ENCODE data around the gene WDR48. TPM values are rescaled to one million over a fixed set of nuclear protein-coding genes. Genes with fewer than 3 reads are reported as not detected.
A peak's percentile ranks its signal among the peaks of the same experiment; 100 is the strongest.
"Not testable (repeated sequence)": the region's sequence is repeated elsewhere in the genome, so short reads cannot be mapped to it uniquely, and the experiment has no call there.

Gene WDR48
- total and polyA plus RNA-seq, 5 donors from 2014 or later: 46.7 to 104 (median 50.2) TPM

- H3K4me3 Mint-ChIP-seq: no peak overlapping the region
- H3K27ac Mint-ChIP-seq: no peak overlapping the region
- Histone ChIP-seq H3K9me3 (ENCODE audit: control insufficient read depth in 2 of 2, low read length in 2 of 2) (peaks cover 7% of the 10 kb centered on the region in 2 experiments), H3K4me1 (ENCODE audit: control insufficient read depth, insufficient read depth, low read length, poor library complexity, severe bottlenecking) (no peaks in the 10 kb centered on the region), H3K27ac (ENCODE audit: insufficient read depth, low read length, poor library complexity, severe bottlenecking) (no peak overlapping the region), H3K36me3 (ENCODE audit: control insufficient read depth, insufficient read depth, low read length) (no peaks in the 10 kb centered on the region), H3K27me3 (ENCODE audit: control insufficient read depth, insufficient read depth, low read length) (peaks cover 3% of the 10 kb centered on the region), H3K4me3 (ENCODE audit: low read depth, low read length) (no peak overlapping the region)
- H3K36me3 Mint-ChIP-seq: no peaks in the 10 kb centered on the region
- ATAC-seq (ENCODE audit: low read depth in 2 of 2) (no peak), DNase-seq (no peak)
- no peaks in the 10 kb centered on the region for H3K4me1 Mint-ChIP-seq
- peaks cover 0 to 8% (median 2%) of the 10 kb centered on the region in 7 donors for H3K9me3 Mint-ChIP-seq
- peaks cover 42% of the 10 kb centered on the region for H3K27me3 Mint-ChIP-seq
Measured at GRCh38 chr3:39038165-39038564, 13.7 kb upstream of the WDR48 start.

GRCh38 chr3:39050029-39050428, 1.8 kb upstream of the WDR48 start:
- Mint-ChIP-seq H3K27ac (peak overlapping the region in 2 of 3 donors; percentile 43 to 76), H3K27me3 (peaks cover 16% of the 10 kb centered on the region), H3K36me3 (peaks cover 3% of the 10 kb centered on the region), H3K4me3 (peak overlapping the region in 2 of 4 donors; percentile 4 to 65), H3K4me1 (peaks cover 24 to 53% (median 29%) of the 10 kb centered on the region in 4 donors), H3K9me3 (peaks cover 0 to 4% (median 0%) of the 10 kb centered on the region in 7 donors)
- Histone ChIP-seq H3K27ac (ENCODE audit: insufficient read depth, low read length, poor library complexity, severe bottlenecking) (no peak overlapping the region), H3K9me3 (ENCODE audit: control insufficient read depth in 2 of 2, low read length in 2 of 2) (no peaks in the 10 kb centered on the region), H3K27me3 (ENCODE audit: control insufficient read depth, insufficient read depth, low read length) (no peaks in the 10 kb centered on the region), H3K36me3 (ENCODE audit: control insufficient read depth, insufficient read depth, low read length) (no peaks in the 10 kb centered on the region), H3K4me1 (ENCODE audit: control insufficient read depth, insufficient read depth, low read length, poor library complexity, severe bottlenecking) (peaks cover 23% of the 10 kb centered on the region), H3K4me3 (ENCODE audit: low read depth, low read length) (no peak overlapping the region)
- ATAC-seq (ENCODE audit: low read depth in 2 of 2) (no peak), DNase-seq (no peak)

- H3K36me3 Mint-ChIP-seq: peaks cover 10% of the 10 kb centered on the region
- Histone ChIP-seq H3K4me3 (ENCODE audit: low read depth, low read length) (peak overlapping the region; percentile 91), H3K36me3 (ENCODE audit: control insufficient read depth, insufficient read depth, low read length) (no peaks in the 10 kb centered on the region), H3K27ac (ENCODE audit: insufficient read depth, low read length, poor library complexity, severe bottlenecking) (peak overlapping the region; percentile 97), H3K27me3 (ENCODE audit: control insufficient read depth, insufficient read depth, low read length) (no peaks in the 10 kb centered on the region), H3K9me3 (ENCODE audit: control insufficient read depth in 2 of 2, low read length in 2 of 2) (no peaks in the 10 kb centered on the region), H3K4me1 (ENCODE audit: control insufficient read depth, insufficient read depth, low read length, poor library complexity, severe bottlenecking) (peaks cover 23% of the 10 kb centered on the region)
- peaks cover 40 to 69% (median 44%) of the 10 kb centered on the region in 4 donors for H3K4me1 Mint-ChIP-seq
- H3K9me3 Mint-ChIP-seq: peaks cover 0 to 1% (median 0%) of the 10 kb centered on the region in 7 donors
- peak overlapping the region; percentile 93 to 97 (median 96) for H3K4me3 Mint-ChIP-seq
- DNase-seq (peak in 1 of 3 donors; percentile 51), ATAC-seq (ENCODE audit: low read depth in 2 of 2) (no peak)
- peaks cover 12% of the 10 kb centered on the region for H3K27me3 Mint-ChIP-seq
- H3K27ac Mint-ChIP-seq: peak overlapping the region; percentile 11 to 99 (median 99)
Measured at GRCh38 chr3:39052583-39052982, 767 bp downstream of the WDR48 start.

- Histone ChIP-seq H3K36me3 (ENCODE audit: control insufficient read depth, insufficient read depth, low read length) (peaks cover 6% of the 10 kb centered on the region), H3K4me3 (ENCODE audit: low read depth, low read length) (peak overlapping the region; percentile 91), H3K27ac (ENCODE audit: insufficient read depth, low read length, poor library complexity, severe bottlenecking) (no peak overlapping the region), H3K4me1 (ENCODE audit: control insufficient read depth, insufficient read depth, low read length, poor library complexity, severe bottlenecking) (peaks cover 23% of the 10 kb centered on the region), H3K9me3 (ENCODE audit: control insufficient read depth in 2 of 2, low read length in 2 of 2) (no peaks in the 10 kb centered on the region), H3K27me3 (ENCODE audit: control insufficient read depth, insufficient read depth, low read length) (no peaks in the 10 kb centered on the region)
- H3K27me3 Mint-ChIP-seq: peaks cover 11% of the 10 kb centered on the region
- H3K27ac Mint-ChIP-seq: peak overlapping the region in 1 of 3 donors; percentile 12
- H3K4me3 Mint-ChIP-seq: peak overlapping the region; percentile 71 to 97 (median 80)
- H3K9me3 Mint-ChIP-seq: peaks cover 0 to 1% (median 0%) of the 10 kb centered on the region in 7 donors
- H3K36me3 Mint-ChIP-seq: peaks cover 18% of the 10 kb centered on the region
- H3K4me1 Mint-ChIP-seq: peaks cover 39 to 73% (median 49%) of the 10 kb centered on the region in 4 donors
- DNase-seq: no peak
- no peak for ATAC-seq (ENCODE audit: low read depth in 2 of 2)
Measured at GRCh38 chr3:39053696-39054095, 1.9 kb downstream of the WDR48 start.

- Mint-ChIP-seq H3K27ac (peak overlapping the region in 1 of 3 donors; percentile 5), H3K27me3 (no peaks in the 10 kb centered on the region), H3K4me1 (peaks cover 48 to 72% (median 65%) of the 10 kb centered on the region in 4 donors), H3K4me3 (peak overlapping the region in 1 of 4 donors; percentile 59), H3K36me3 (peaks cover 28% of the 10 kb centered on the region), H3K9me3 (peaks cover 0 to 4% (median under 1%) of the 10 kb centered on the region in 7 donors)
- H3K27me3 ChIP-seq (ENCODE audit: control insufficient read depth, insufficient read depth, low read length): no peaks in the 10 kb centered on the region
- peaks cover 21% of the 10 kb centered on the region for H3K4me1 ChIP-seq (ENCODE audit: control insufficient read depth, insufficient read depth, low read length, poor library complexity, severe bottlenecking)
- DNase-seq: no peak
- peaks cover 6% of the 10 kb centered on the region for H3K36me3 ChIP-seq (ENCODE audit: control insufficient read depth, insufficient read depth, low read length)
- H3K4me3 ChIP-seq (ENCODE audit: low read depth, low read length): no peak overlapping the region
- H3K9me3 ChIP-seq (ENCODE audit: control insufficient read depth in 2 of 2, low read length in 2 of 2): no peaks in the 10 kb centered on the region
- H3K27ac ChIP-seq (ENCODE audit: insufficient read depth, low read length, poor library complexity, severe bottlenecking): no peak overlapping the region
- ATAC-seq (ENCODE audit: low read depth in 2 of 2): no peak
Measured at GRCh38 chr3:39056151-39056550, 4.3 kb downstream of the WDR48 start.

- H3K9me3 ChIP-seq (ENCODE audit: control insufficient read depth in 2 of 2, low read length in 2 of 2); H3K9me3 Mint-ChIP-seq; H3K4me3 ChIP-seq (ENCODE audit: low read depth, low read length); ATAC-seq (ENCODE audit: low read depth in 2 of 2); H3K4me1 ChIP-seq (ENCODE audit: control insufficient read depth, insufficient read depth, low read length, poor library complexity, severe bottlenecking); H3K27me3 ChIP-seq (ENCODE audit: control insufficient read depth, insufficient read depth, low read length); H3K27ac ChIP-seq (ENCODE audit: insufficient read depth, low read length, poor library complexity, severe bottlenecking); H3K27me3 Mint-ChIP-seq; DNase-seq; H3K27ac Mint-ChIP-seq: not testable (repeated sequence)
- H3K4me1 Mint-ChIP-seq: peaks cover 40 to 72% (median 48%) of the 10 kb centered on the region in 4 donors
- peak overlapping the region in 1 of 4 donors; percentile 35 for H3K4me3 Mint-ChIP-seq
- peaks cover 21% of the 10 kb centered on the region for H3K36me3 ChIP-seq (ENCODE audit: control insufficient read depth, insufficient read depth, low read length)
- peaks cover 39% of the 10 kb centered on the region for H3K36me3 Mint-ChIP-seq
Measured at GRCh38 chr3:39061228-39061627, 9.4 kb downstream of the WDR48 start.

GRCh38 chr3:39062180-39062579, 10.4 kb downstream of the WDR48 start:
- ATAC-seq (ENCODE audit: low read depth in 2 of 2) (no peak), DNase-seq (no peak)
- H3K4me1 Mint-ChIP-seq: peaks cover 31 to 62% (median 40%) of the 10 kb centered on the region in 4 donors
- Histone ChIP-seq H3K9me3 (ENCODE audit: control insufficient read depth in 2 of 2, low read length in 2 of 2) (no peaks in the 10 kb centered on the region), H3K36me3 (ENCODE audit: control insufficient read depth, insufficient read depth, low read length) (peaks cover 31% of the 10 kb centered on the region), H3K27ac (ENCODE audit: insufficient read depth, low read length, poor library complexity, severe bottlenecking) (no peak overlapping the region), H3K4me3 (ENCODE audit: low read depth, low read length) (no peak overlapping the region), H3K27me3 (ENCODE audit: control insufficient read depth, insufficient read depth, low read length) (no peaks in the 10 kb centered on the region), H3K4me1 (ENCODE audit: control insufficient read depth, insufficient read depth, low read length, poor library complexity, severe bottlenecking) (no peaks in the 10 kb centered on the region)
- no peak overlapping the region for H3K4me3 Mint-ChIP-seq
- peaks cover 41% of the 10 kb centered on the region for H3K36me3 Mint-ChIP-seq
- no peak overlapping the region for H3K27ac Mint-ChIP-seq
- no peaks in the 10 kb centered on the region for H3K27me3 Mint-ChIP-seq
- peaks cover 0 to 4% (median 0%) of the 10 kb centered on the region in 7 donors for H3K9me3 Mint-ChIP-seq

GRCh38 chr3:39063143-39063542, 11.3 kb downstream of the WDR48 start:
- Mint-ChIP-seq H3K27me3 (no peaks in the 10 kb centered on the region), H3K27ac (no peak overlapping the region), H3K4me1 (peaks cover 30 to 59% (median 39%) of the 10 kb centered on the region in 4 donors), H3K9me3 (peaks cover 0 to 4% (median 0%) of the 10 kb centered on the region in 7 donors), H3K4me3 (no peak overlapping the region), H3K36me3 (peaks cover 44% of the 10 kb centered on the region)
- ATAC-seq (ENCODE audit: low read depth in 2 of 2): no peak
- DNase-seq: no peak
- H3K36me3 ChIP-seq (ENCODE audit: control insufficient read depth, insufficient read depth, low read length): peaks cover 38% of the 10 kb centered on the region
- H3K27me3 ChIP-seq (ENCODE audit: control insufficient read depth, insufficient read depth, low read length): no peaks in the 10 kb centered on the region
- H3K4me3 ChIP-seq (ENCODE audit: low read depth, low read length): no peak overlapping the region
- H3K9me3 ChIP-seq (ENCODE audit: control insufficient read depth in 2 of 2, low read length in 2 of 2): no peaks in the 10 kb centered on the region
- no peaks in the 10 kb centered on the region for H3K4me1 ChIP-seq (ENCODE audit: control insufficient read depth, insufficient read depth, low read length, poor library complexity, severe bottlenecking)
- H3K27ac ChIP-seq (ENCODE audit: insufficient read depth, low read length, poor library complexity, severe bottlenecking): no peak overlapping the region

Measured in CD4-positive, CD25-positive, alpha-beta regulatory T cell (primary cell).